Measurements from ENCODE around the gene KCTD3. TPM values are rescaled to one million over a fixed set of nuclear protein-coding genes. Genes with fewer than 3 reads are reported as not detected.

KCTD3 gene
- total RNA-seq, 1 donor from 2014 or later: 25.2 TPM

- FAIRE-seq: no peak
- H3K27ac Mint-ChIP-seq (ENCODE audit: unreplicated experiment): no peak overlapping the region
- no peak overlapping the region for H3K4me2 ChIP-seq (ENCODE audit: low read length)
- no peak for DNase-seq (ENCODE audit: low read depth)
- no peak overlapping the region for H3K27ac ChIP-seq (ENCODE audit: low read depth, low read length)
- TF ChIP-seq CTCF (IDR thresholded peaks at IDR 0.05; ENCODE audit: insufficient read depth, low read depth, low read length): no peak
- no peak for TF ChIP-seq EZH2 (IDR thresholded peaks at IDR 0.05; ENCODE audit: insufficient read depth, low read length)
- no peaks in the 10 kb centered on the region for H3K4me1 ChIP-seq (ENCODE audit: insufficient read depth, low read length)
- H3K27me3 Mint-ChIP-seq (ENCODE audit: low read depth, unreplicated experiment): no peaks in the 10 kb centered on the region
- no peak overlapping the region for H2AFZ ChIP-seq (ENCODE audit: low read depth, low read length)
- H3K4me3 Mint-ChIP-seq (ENCODE audit: unreplicated experiment): no peak overlapping the region
- H3K36me3 Mint-ChIP-seq (ENCODE audit: low read depth, unreplicated experiment): no peaks in the 10 kb centered on the region
- no peaks in the 10 kb centered on the region for H3K79me2 ChIP-seq (ENCODE audit: insufficient read depth, low read length)
- H4K20me1 ChIP-seq (ENCODE audit: insufficient read depth, low read length): peaks cover 3% of the 10 kb centered on the region
- peaks cover 15% of the 10 kb centered on the region for H3K4me1 Mint-ChIP-seq (ENCODE audit: low read depth, unreplicated experiment)
- no peak overlapping the region for H3K9ac ChIP-seq (ENCODE audit: low read length)
- H3K27me3 ChIP-seq (ENCODE audit: insufficient read depth, low read length): no peaks in the 10 kb centered on the region
- H3K9me3 Mint-ChIP-seq (ENCODE audit: unreplicated experiment): no peaks in the 10 kb centered on the region
- no peak overlapping the region for H3K4me3 ChIP-seq (ENCODE audit: insufficient read depth, low read depth, low read length)
- H3K36me3 ChIP-seq (ENCODE audit: insufficient read depth, low read length): peaks cover 20% of the 10 kb centered on the region
- H3K9me3 ChIP-seq (ENCODE audit: insufficient read depth, low read depth, low read length): no peaks in the 10 kb centered on the region
Observed at GRCh38 chr1:215607412-215607811, 40.3 kb downstream of the KCTD3 start.

- H3K4me3 ChIP-seq (ENCODE audit: insufficient read depth, low read depth, low read length): no peak overlapping the region
- Mint-ChIP-seq H3K4me3 (ENCODE audit: unreplicated experiment) (no peak overlapping the region), H3K27ac (ENCODE audit: unreplicated experiment) (no peak overlapping the region), H3K9me3 (ENCODE audit: unreplicated experiment) (no peaks in the 10 kb centered on the region), H3K4me1 (ENCODE audit: low read depth, unreplicated experiment) (peaks cover 7% of the 10 kb centered on the region), H3K27me3 (ENCODE audit: low read depth, unreplicated experiment) (no peaks in the 10 kb centered on the region), H3K36me3 (ENCODE audit: low read depth, unreplicated experiment) (peaks cover 10% of the 10 kb centered on the region)
- no peak overlapping the region for H3K9ac ChIP-seq (ENCODE audit: low read length)
- DNase-seq (ENCODE audit: low read depth): no peak
- peaks cover 3% of the 10 kb centered on the region for H4K20me1 ChIP-seq (ENCODE audit: insufficient read depth, low read length)
- H3K4me2 ChIP-seq (ENCODE audit: low read length): no peak overlapping the region
- no peaks in the 10 kb centered on the region for H3K27me3 ChIP-seq (ENCODE audit: insufficient read depth, low read length)
- H3K9me3 ChIP-seq (ENCODE audit: insufficient read depth, low read depth, low read length): no peaks in the 10 kb centered on the region
- peak; percentile 5 for FAIRE-seq
- no peak overlapping the region for H3K27ac ChIP-seq (ENCODE audit: low read depth, low read length)
- H3K4me1 ChIP-seq (ENCODE audit: insufficient read depth, low read length): no peaks in the 10 kb centered on the region
- no peak overlapping the region for H2AFZ ChIP-seq (ENCODE audit: low read depth, low read length)
- H3K36me3 ChIP-seq (ENCODE audit: insufficient read depth, low read length): peaks cover 20% of the 10 kb centered on the region
- peaks cover 4% of the 10 kb centered on the region for H3K79me2 ChIP-seq (ENCODE audit: insufficient read depth, low read length)
- TF ChIP-seq EZH2 (IDR thresholded peaks at IDR 0.05; ENCODE audit: insufficient read depth, low read length) (no peak), CTCF (IDR thresholded peaks at IDR 0.05; ENCODE audit: insufficient read depth, low read depth, low read length) (no peak)
Observed at GRCh38 chr1:215608646-215609045, 41.5 kb downstream of the KCTD3 start.

GRCh38 chr1:215612391-215612790, 45.3 kb downstream of the KCTD3 start:
- H3K9ac ChIP-seq (ENCODE audit: low read length): no peak overlapping the region
- DNase-seq (ENCODE audit: low read depth): no peak
- no peaks in the 10 kb centered on the region for H3K27me3 ChIP-seq (ENCODE audit: insufficient read depth, low read length)
- H3K27ac ChIP-seq (ENCODE audit: low read depth, low read length): no peak overlapping the region
- H3K4me1 ChIP-seq (ENCODE audit: insufficient read depth, low read length): no peaks in the 10 kb centered on the region
- H3K4me3 Mint-ChIP-seq (ENCODE audit: unreplicated experiment): no peak overlapping the region
- H4K20me1 ChIP-seq (ENCODE audit: insufficient read depth, low read length): no peaks in the 10 kb centered on the region
- H3K9me3 ChIP-seq (ENCODE audit: insufficient read depth, low read depth, low read length): no peaks in the 10 kb centered on the region
- H3K36me3 Mint-ChIP-seq (ENCODE audit: low read depth, unreplicated experiment): peaks cover 17% of the 10 kb centered on the region
- peaks cover 5% of the 10 kb centered on the region for H3K79me2 ChIP-seq (ENCODE audit: insufficient read depth, low read length)
- no peak overlapping the region for H3K4me3 ChIP-seq (ENCODE audit: insufficient read depth, low read depth, low read length)
- peaks cover 12% of the 10 kb centered on the region for H3K36me3 ChIP-seq (ENCODE audit: insufficient read depth, low read length)
- no peak overlapping the region for H2AFZ ChIP-seq (ENCODE audit: low read depth, low read length)
- H3K27ac Mint-ChIP-seq (ENCODE audit: unreplicated experiment): no peak overlapping the region
- no peak overlapping the region for H3K4me2 ChIP-seq (ENCODE audit: low read length)
- H3K9me3 Mint-ChIP-seq (ENCODE audit: unreplicated experiment): no peaks in the 10 kb centered on the region
- no peak for FAIRE-seq
- H3K27me3 Mint-ChIP-seq (ENCODE audit: low read depth, unreplicated experiment): no peaks in the 10 kb centered on the region
- no peaks in the 10 kb centered on the region for H3K4me1 Mint-ChIP-seq (ENCODE audit: low read depth, unreplicated experiment)
- TF ChIP-seq CTCF (IDR thresholded peaks at IDR 0.05; ENCODE audit: insufficient read depth, low read depth, low read length) (no peak), EZH2 (IDR thresholded peaks at IDR 0.05; ENCODE audit: insufficient read depth, low read length) (no peak)
